Osteocyte (in vitro differentiated cells): ENCODE data around the gene MDFIC2. TPM values are rescaled to one million over a fixed set of nuclear protein-coding genes. Genes with fewer than 3 reads are reported as not detected.
"Not testable (repeated sequence)": the region's sequence is repeated elsewhere in the genome, so short reads cannot be mapped to it uniquely, and the experiment has no call there.

Source experiments
- DNase-seq: peaks from one replicate; pipeline ENCODE4 v3.0.0; 2021; ENCODE audit warnings: mixed read lengths; ENCODE audit not compliant: unreplicated experiment; ENCODE audit errors: extremely low spot score
- H3K27ac Mint-ChIP-seq: one replicate; pipeline ENCODE4 v1.8.0; 2021; ENCODE audit warnings: mild to moderate bottlenecking, mixed read lengths; ENCODE audit not compliant: unreplicated experiment
- H3K27me3 Mint-ChIP-seq: one replicate; pipeline ENCODE4 v1.8.0; 2021; ENCODE audit warnings: mixed read lengths; ENCODE audit not compliant: unreplicated experiment
- H3K36me3 Mint-ChIP-seq: one replicate; pipeline ENCODE4 v1.8.0; 2021; ENCODE audit warnings: mixed read lengths; ENCODE audit not compliant: unreplicated experiment
- H3K4me1 Mint-ChIP-seq: one replicate; pipeline ENCODE4 v1.8.0; 2021; ENCODE audit warnings: mixed read lengths; ENCODE audit not compliant: unreplicated experiment
- H3K4me3 Mint-ChIP-seq: one replicate; pipeline ENCODE4 v1.8.0; 2021; ENCODE audit warnings: mild to moderate bottlenecking, moderate library complexity, mixed read lengths; ENCODE audit not compliant: unreplicated experiment
- H3K9me3 Mint-ChIP-seq: one replicate; pipeline ENCODE4 v1.8.0; 2021; ENCODE audit warnings: mixed read lengths; ENCODE audit not compliant: unreplicated experiment
- total RNA-seq: library from RNA; stranded (reverse); gene quantifications from 2 replicates; pipeline ENCODE4 v1.2.1, GENCODE V29; 2021
- TF ChIP-seq, protein P1 (sequence below): fragments of 200-600 bp; sonication (generic); IDR thresholded peaks from 2 replicates; pipeline ENCODE4 v1.5.0; 2021; ENCODE audit warnings: antibody characterized with exemption, mild to moderate bottlenecking, moderate library complexity

The MDFIC2 gene
- total RNA-seq, 1 donor from 2014 or later: not detected

DNA sequence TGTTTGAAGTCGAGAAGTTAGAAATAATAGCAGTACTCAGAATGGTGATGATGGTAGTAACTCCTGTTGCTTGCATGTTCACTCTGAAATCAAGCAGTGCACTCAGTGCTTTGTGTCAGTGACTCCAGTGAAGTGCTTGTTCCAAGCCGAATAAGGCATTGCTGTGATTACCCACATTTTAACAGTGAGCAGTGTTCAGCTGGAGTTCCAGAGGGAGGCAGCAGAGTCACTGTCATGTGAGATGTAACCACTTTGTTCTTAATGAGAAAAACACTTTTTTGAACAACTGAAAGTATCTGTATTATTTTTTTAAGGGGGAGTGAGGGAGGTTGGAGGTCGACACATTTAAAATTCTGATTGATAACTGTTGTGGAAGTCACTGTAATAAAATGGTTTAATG, 3.7 kb downstream of the MDFIC2 start:
- TF ChIP-seq, protein P1, sequence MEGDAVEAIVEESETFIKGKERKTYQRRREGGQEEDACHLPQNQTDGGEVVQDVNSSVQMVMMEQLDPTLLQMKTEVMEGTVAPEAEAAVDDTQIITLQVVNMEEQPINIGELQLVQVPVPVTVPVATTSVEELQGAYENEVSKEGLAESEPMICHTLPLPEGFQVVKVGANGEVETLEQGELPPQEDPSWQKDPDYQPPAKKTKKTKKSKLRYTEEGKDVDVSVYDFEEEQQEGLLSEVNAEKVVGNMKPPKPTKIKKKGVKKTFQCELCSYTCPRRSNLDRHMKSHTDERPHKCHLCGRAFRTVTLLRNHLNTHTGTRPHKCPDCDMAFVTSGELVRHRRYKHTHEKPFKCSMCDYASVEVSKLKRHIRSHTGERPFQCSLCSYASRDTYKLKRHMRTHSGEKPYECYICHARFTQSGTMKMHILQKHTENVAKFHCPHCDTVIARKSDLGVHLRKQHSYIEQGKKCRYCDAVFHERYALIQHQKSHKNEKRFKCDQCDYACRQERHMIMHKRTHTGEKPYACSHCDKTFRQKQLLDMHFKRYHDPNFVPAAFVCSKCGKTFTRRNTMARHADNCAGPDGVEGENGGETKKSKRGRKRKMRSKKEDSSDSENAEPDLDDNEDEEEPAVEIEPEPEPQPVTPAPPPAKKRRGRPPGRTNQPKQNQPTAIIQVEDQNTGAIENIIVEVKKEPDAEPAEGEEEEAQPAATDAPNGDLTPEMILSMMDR: peak; percentile 51
- DNase-seq: no peak

DNA sequence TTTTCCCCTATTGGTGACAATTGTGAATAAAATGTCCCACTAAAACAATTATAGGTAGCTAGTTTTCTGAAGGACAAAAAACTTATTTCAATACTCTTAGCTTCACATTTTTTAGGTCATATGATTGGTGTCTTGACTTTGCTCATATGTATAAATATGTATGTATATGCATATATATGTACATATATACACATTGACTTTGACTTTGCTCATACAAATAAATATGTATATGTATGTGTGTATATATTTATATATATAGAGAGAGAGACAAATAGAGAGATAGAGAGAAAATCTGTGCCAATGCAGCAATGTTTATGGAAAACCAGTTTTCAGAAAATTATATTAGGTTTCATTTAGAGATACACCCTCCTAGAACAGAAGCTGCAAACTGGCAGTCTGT, 5.7 kb downstream of the MDFIC2 start:
- H3K27ac Mint-ChIP-seq: no peak overlapping the region

More for the DNA sequence above, 3.7 kb downstream of the MDFIC2 start:
- Mint-ChIP-seq H3K36me3 (no peaks in the 10 kb centered on the region), H3K27me3 (peaks cover 9% of the 10 kb centered on the region), H3K27ac (no peak overlapping the region), H3K9me3 (no peaks in the 10 kb centered on the region), H3K4me3 (no peak overlapping the region), H3K4me1 (peaks cover 2% of the 10 kb centered on the region)

DNA sequence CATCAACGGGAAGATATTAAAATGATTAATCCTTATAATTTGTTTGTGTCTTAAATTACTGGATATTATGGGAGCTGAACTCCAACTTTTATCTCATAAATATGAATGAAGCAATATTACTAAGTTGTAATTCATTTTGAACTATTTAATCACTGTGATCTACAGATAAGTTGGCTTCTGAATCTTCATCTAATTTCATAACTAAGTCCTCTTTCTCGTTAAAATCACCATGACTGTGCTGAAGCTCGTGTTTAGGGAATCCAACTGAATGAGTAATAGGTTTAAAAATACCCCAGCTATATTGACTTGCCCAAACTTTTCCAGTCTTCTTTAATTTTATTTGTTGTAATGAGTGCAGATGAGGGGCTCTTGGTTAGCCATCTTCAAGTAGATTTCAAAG, 14.1 kb downstream of the MDFIC2 start:
- DNase-seq: no peak
- no peaks in the 10 kb centered on the region for H3K4me1 Mint-ChIP-seq
- no peak overlapping the region for H3K4me3 Mint-ChIP-seq
- TF ChIP-seq, protein P1: no peak
- H3K36me3 Mint-ChIP-seq: no peaks in the 10 kb centered on the region
- H3K27ac Mint-ChIP-seq: no peak overlapping the region
- no peaks in the 10 kb centered on the region for H3K9me3 Mint-ChIP-seq
- H3K27me3 Mint-ChIP-seq: peaks cover 29% of the 10 kb centered on the region

More for the DNA sequence above, 5.7 kb downstream of the MDFIC2 start:
- no peaks in the 10 kb centered on the region for H3K36me3 Mint-ChIP-seq
- TF ChIP-seq, protein P1: no peak
- H3K9me3 Mint-ChIP-seq: no peaks in the 10 kb centered on the region
- no peak overlapping the region for H3K4me3 Mint-ChIP-seq
- peaks cover 13% of the 10 kb centered on the region for H3K27me3 Mint-ChIP-seq
- no peaks in the 10 kb centered on the region for H3K4me1 Mint-ChIP-seq
- no peak for DNase-seq

DNA sequence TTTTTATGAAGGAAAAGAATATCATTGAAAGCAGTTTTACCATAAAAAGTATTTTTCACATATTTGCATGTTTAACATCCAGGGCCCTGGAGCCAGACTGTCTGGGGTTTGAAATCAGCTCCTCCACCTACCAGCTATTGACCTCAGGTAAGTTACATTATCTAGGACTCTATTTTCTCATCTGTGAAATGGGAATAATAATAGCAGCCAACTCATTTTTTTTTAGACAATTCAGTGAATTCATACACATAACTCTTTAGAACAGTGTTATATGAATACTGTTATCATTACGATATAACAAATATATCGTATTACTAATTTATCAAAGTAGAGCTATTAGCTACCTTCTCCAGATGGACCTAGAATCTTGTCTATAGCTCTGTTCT, 21.3 kb downstream of the MDFIC2 start:
- Mint-ChIP-seq H3K4me1 (no peaks in the 10 kb centered on the region), H3K27ac (no peak overlapping the region), H3K9me3 (no peaks in the 10 kb centered on the region), H3K4me3 (no peak overlapping the region), H3K36me3 (no peaks in the 10 kb centered on the region), H3K27me3 (no peaks in the 10 kb centered on the region)
- no peak for DNase-seq
- TF ChIP-seq, protein P1: no peak

DNA sequence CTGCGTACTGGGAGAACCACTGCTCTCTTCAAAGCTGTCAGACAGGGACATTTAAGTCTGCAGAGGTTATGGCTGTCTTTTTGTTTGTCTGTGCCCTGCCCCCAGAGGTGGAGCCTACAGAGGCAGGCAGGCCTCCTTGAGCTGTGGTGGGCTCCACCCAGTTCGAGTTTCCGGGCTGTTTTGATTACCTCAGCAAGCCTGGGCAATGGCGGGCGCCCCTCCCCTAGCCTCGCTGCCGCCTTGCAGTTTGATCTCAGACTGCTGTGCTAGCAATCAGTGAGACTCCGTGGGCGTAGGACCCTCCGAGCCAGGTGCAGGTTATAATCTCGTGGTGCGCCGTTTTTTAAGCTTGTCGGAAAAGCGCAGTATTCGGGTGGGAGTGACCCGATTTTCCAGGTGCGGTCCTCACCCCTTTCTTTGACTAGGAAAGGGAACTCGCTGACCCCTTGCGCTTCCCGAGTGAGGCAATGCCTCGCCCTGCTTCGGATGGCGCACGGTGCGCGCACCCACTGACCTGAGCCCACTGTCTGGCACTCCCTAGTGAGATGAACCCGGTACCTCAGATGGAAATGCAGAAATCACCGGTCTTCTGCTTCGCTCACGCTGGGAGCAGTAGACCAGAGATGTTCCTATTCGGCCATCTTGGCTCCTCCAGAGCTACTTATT, 21.9 kb downstream of the MDFIC2 start:
- not testable (repeated sequence) for DNase-seq, H3K9me3 Mint-ChIP-seq, H3K4me3 Mint-ChIP-seq, H3K36me3 Mint-ChIP-seq, H3K27ac Mint-ChIP-seq, H3K4me1 Mint-ChIP-seq, H3K27me3 Mint-ChIP-seq
